HG03558 (cell line): ENCODE data around the gene NMT1.
A peak's percentile ranks its signal among the peaks of the same experiment; 100 is the strongest.

Experiments
- ATAC-seq: cut with Tn5 transposase; IDR thresholded peaks from one replicate; pipeline ENCODE4 v1.9.1; 2021; ENCODE audit warnings: moderate number of reproducible peaks; ENCODE audit not compliant: unreplicated experiment; ENCODE audit errors: extremely low read depth

The NMT1 gene

GRCh38 chr17:45147581-45148182 lies 86.6 kb downstream of the NMT1 start:
- peak; percentile 11 for ATAC-seq

GRCh38 chr17:45148183-45149036 lies 87.3 kb downstream of the NMT1 start, which contains the start of gene HEXIM1:
Gene HEXIM1, plus strand, starts transcription at chr17:45148475. Its CDS starts 716 bp downstream, at chr17:45149191.
- peak; percentile 35 for ATAC-seq

- ATAC-seq, result no peak
Observed at GRCh38 chr17:45149037-45149668, 88.0 kb downstream of the NMT1 start.

GRCh38 chr17:45149669-45150664 lies 88.8 kb downstream of the NMT1 start:
- ATAC-seq, result no peak

GRCh38 chr17:45150911-45151809 lies 90.0 kb downstream of the NMT1 start:
- ATAC-seq, result no peak

GRCh38 chr17:45155029-45155428 lies 93.9 kb downstream of the NMT1 start:
- ATAC-seq, result no peak

- no peak for ATAC-seq
Observed at GRCh38 chr17:45155483-45155882, 94.4 kb downstream of the NMT1 start.

GRCh38 chr17:45156242-45156641 lies 95.1 kb downstream of the NMT1 start:
- ATAC-seq, result no peak
